Esophagus (tissue), 2 donors: Measurements from ENCODE around the gene LRP5. TPM values are rescaled to one million over a fixed set of nuclear protein-coding genes. Genes with fewer than 3 reads are reported as not detected.
"Not testable (repeated sequence)": the region's sequence is repeated elsewhere in the genome, so short reads cannot be mapped to it uniquely, and the experiment has no call there.

Experiments used
- H3K27ac ChIP-seq, 2 donors: one replicate each; pipeline ENCODE4 v1.5.1; 2013; ENCODE audit warnings: low read depth in 2 of 2, mild to moderate bottlenecking in 2 of 2, inconsistent platforms in 1 of 2, low read length in 1 of 2, moderate library complexity in 1 of 2
- H3K27me3 ChIP-seq, 2 donors: one replicate each; pipeline ENCODE4 v1.6.1; 2013; ENCODE audit warnings: low read length in 2 of 2, control low read depth in 1 of 2, mild to moderate bottlenecking in 1 of 2; ENCODE audit not compliant: insufficient read depth in 2 of 2, control insufficient read depth in 1 of 2
- H3K36me3 ChIP-seq, 2 donors: one replicate each; pipeline ENCODE4 v1.6.1; 2013; ENCODE audit warnings: low read length in 1 of 2; ENCODE audit not compliant: control insufficient read depth in 2 of 2, insufficient read depth in 2 of 2
- H3K4me1 ChIP-seq, 2 donors: one replicate each; pipeline ENCODE4 v1.6.1; 2013; ENCODE audit warnings: low read length in 1 of 2; ENCODE audit not compliant: control insufficient read depth in 2 of 2, insufficient read depth in 2 of 2
- H3K4me3 ChIP-seq, 2 donors: one replicate each; pipeline ENCODE4 v1.5.1; 2013; ENCODE audit warnings: low read length in 2 of 2, mild to moderate bottlenecking in 2 of 2, low read depth in 1 of 2, moderate library complexity in 1 of 2
- H3K9me3 ChIP-seq, 2 donors: one replicate each; pipeline ENCODE4 v1.6.1; 2013; ENCODE audit warnings: mild to moderate bottlenecking in 2 of 2, low read depth in 1 of 2, low read length in 1 of 2, moderate library complexity in 1 of 2; ENCODE audit not compliant: control insufficient read depth in 2 of 2, insufficient read depth in 1 of 2
- WGBS, 2 donors: extraction: QIAGEN DNeasy Blood & Tissue Kit; methylation state at CpG; one replicate each; pipeline ENCODE4 v1.1.7; 2013; 5-methylcytosine and 5-hydroxymethylcytosine counted together
- polyA plus RNA-seq, 2 donors: library from polyadenylated mRNA; stranded (reverse); fragments of 200-250 nt; gene quantifications; one replicate each; pipeline ENCODE4 v1.2.3, GENCODE V29; 2013
- donor health status: healthy with polysubstance abuse.
- donor health status: Bipolar disorder and iron deficiency.

The LRP5 gene
- polyA plus RNA-seq, 2 donors = 16.0 to 24.5 TPM

- Histone ChIP-seq H3K27me3 (no peaks in the 10 kb centered on the region), H3K4me1 (peaks cover 2 to 13% of the 10 kb centered on the region in 2 donors)
- WGBS, 2 donors = 84 to 85% methylated on average over 17 of the region's 17 CpGs
Measured at GRCh38 chr11:68471360-68472340, 159.3 kb downstream of the LRP5 start.

GRCh38 chr11:68472778-68473177 is 160.4 kb downstream of the LRP5 start:
- WGBS, 2 donors = 88 to 97% methylated on average over 2 of the region's 2 CpGs
- Histone ChIP-seq H3K4me3 (no peak overlapping the region), H3K4me1 (peaks cover 0 to 13% of the 10 kb centered on the region in 2 donors), H3K36me3 (peaks cover 0 to 5% of the 10 kb centered on the region in 2 donors), H3K27me3 (no peaks in the 10 kb centered on the region), H3K27ac (no peak overlapping the region), H3K9me3 (no peaks in the 10 kb centered on the region)

More at GRCh38 chr11:68471360-68472340, 159.3 kb downstream of the LRP5 start:
- Histone ChIP-seq H3K36me3 (peaks cover 0 to 5% of the 10 kb centered on the region in 2 donors), H3K9me3 (no peaks in the 10 kb centered on the region), H3K27ac (no peak overlapping the region), H3K4me3 (no peak overlapping the region)

GRCh38 chr11:68473693-68474092 is 161.3 kb downstream of the LRP5 start:
- 78 to 81% methylated on average over 1 of the region's 1 CpG for WGBS, 2 donors
- no peak overlapping the region for H3K4me3 ChIP-seq
- H3K27ac ChIP-seq = no peak overlapping the region
- H3K36me3 ChIP-seq = peaks cover 0 to 5% of the 10 kb centered on the region in 2 donors
- H3K4me1 ChIP-seq = peaks cover 0 to 13% of the 10 kb centered on the region in 2 donors
- H3K27me3 ChIP-seq = no peaks in the 10 kb centered on the region
- no peaks in the 10 kb centered on the region for H3K9me3 ChIP-seq

- H3K4me1 ChIP-seq, H3K9me3 ChIP-seq, H3K27ac ChIP-seq, H3K4me3 ChIP-seq, H3K27me3 ChIP-seq, H3K36me3 ChIP-seq: not testable (repeated sequence)
- WGBS, 2 donors = 92 to 95% methylated on average over 14 to 34 of the region's 34 CpGs
Measured at GRCh38 chr11:68475626-68476025, 163.2 kb downstream of the LRP5 start.

- no peak overlapping the region for H3K4me3 ChIP-seq
- H3K4me1 ChIP-seq = peaks cover 0 to 2% of the 10 kb centered on the region in 2 donors
- WGBS, 2 donors = 83 to 87% methylated on average over 3 of the region's 3 CpGs
Measured at GRCh38 chr11:68479390-68479789, 167.0 kb downstream of the LRP5 start.

GRCh38 chr11:68480193-68480592 is 167.8 kb downstream of the LRP5 start:
- H3K9me3 ChIP-seq = no peaks in the 10 kb centered on the region
- H3K4me1 ChIP-seq = peaks cover 0 to 2% of the 10 kb centered on the region in 2 donors
- no peaks in the 10 kb centered on the region for H3K36me3 ChIP-seq
- no peak overlapping the region for H3K27ac ChIP-seq
- no peak overlapping the region for H3K4me3 ChIP-seq
- WGBS, 2 donors = 77 to 83% methylated on average over 2 of the region's 2 CpGs
- H3K27me3 ChIP-seq = no peaks in the 10 kb centered on the region

More at GRCh38 chr11:68479390-68479789, 167.0 kb downstream of the LRP5 start:
- no peaks in the 10 kb centered on the region for H3K27me3 ChIP-seq
- H3K36me3 ChIP-seq = no peaks in the 10 kb centered on the region
- H3K9me3 ChIP-seq = no peaks in the 10 kb centered on the region
- no peak overlapping the region for H3K27ac ChIP-seq

GRCh38 chr11:68480852-68481510 is 168.6 kb downstream of the LRP5 start:
- Histone ChIP-seq H3K4me1 (peaks cover 0 to 2% of the 10 kb centered on the region in 2 donors), H3K4me3 (no peak overlapping the region), H3K27me3 (no peaks in the 10 kb centered on the region), H3K27ac (peak overlapping the region; percentile 1 to 49), H3K9me3 (no peaks in the 10 kb centered on the region), H3K36me3 (no peaks in the 10 kb centered on the region)
- 37 to 39% methylated on average over 3 of the region's 3 CpGs for WGBS, 2 donors

- Histone ChIP-seq H3K27me3 (no peaks in the 10 kb centered on the region), H3K4me3 (no peak overlapping the region), H3K36me3 (no peaks in the 10 kb centered on the region), H3K9me3 (no peaks in the 10 kb centered on the region), H3K27ac (peak overlapping the region in 1 of 2 donors; percentile 33), H3K4me1 (peaks cover 0 to 2% of the 10 kb centered on the region in 2 donors)
- 74 to 79% methylated on average over 6 of the region's 6 CpGs for whole genome bisulfite sequencing, 2 donors
Measured at GRCh38 chr11:68481579-68482240, 169.3 kb downstream of the LRP5 start.

GRCh38 chr11:68488623-68489022 is 176.2 kb downstream of the LRP5 start:
- H3K4me1 ChIP-seq = peaks cover 0 to 3% of the 10 kb centered on the region in 2 donors
- H3K4me3 ChIP-seq = no peak overlapping the region
- 97 to 100% methylated on average over 1 of the region's 1 CpG for WGBS, 2 donors
- H3K27ac ChIP-seq = no peak overlapping the region
- no peaks in the 10 kb centered on the region for H3K9me3 ChIP-seq
- no peaks in the 10 kb centered on the region for H3K36me3 ChIP-seq
- no peaks in the 10 kb centered on the region for H3K27me3 ChIP-seq
